Mononuclear cell (primary cell): ENCODE measurements around the gene CFAP77. TPM values are rescaled to one million over a fixed set of nuclear protein-coding genes. Genes with fewer than 3 reads are reported as not detected.

Experiments used
- H3K27me3 ChIP-seq: 2 replicates; pipeline ENCODE4 v1.6.0; 2011; ENCODE audit warnings: low read length, control low read depth; ENCODE audit not compliant: insufficient read depth
- H3K4me1 ChIP-seq: 2 replicates; pipeline ENCODE4 v1.5.1; 2011; ENCODE audit warnings: mild to moderate bottlenecking, low read length, control low read depth; ENCODE audit not compliant: insufficient read depth
- H3K4me3 ChIP-seq: 2 replicates; pipeline ENCODE4 v1.5.1; 2011; ENCODE audit warnings: mild to moderate bottlenecking, low read length, moderate library complexity
- H3K9me3 ChIP-seq: 2 replicates; pipeline ENCODE4 v1.5.1; 2011; ENCODE audit warnings: low read depth, mild to moderate bottlenecking, control low read depth, low read length
- total RNA-seq: library from RNA; depleted of rRNA; stranded (reverse); fragments of >200 nt; gene quantifications from one replicate; pipeline ENCODE4 v1.2.3, GENCODE V29; 2012

The CFAP77 gene
- total RNA-seq, 1 donor, result not detected

- Histone ChIP-seq H3K9me3 (no peaks in the 10 kb centered on the region), H3K4me3 (no peak overlapping the region), H3K4me1 (no peaks in the 10 kb centered on the region)
Measured at GRCh38 chr9:132423503-132423902, 13.5 kb downstream of the CFAP77 start.

GRCh38 chr9:132424857-132425674 is 15.1 kb downstream of the CFAP77 start:
- Histone ChIP-seq H3K27me3 (peaks cover 31% of the 10 kb centered on the region), H3K9me3 (no peaks in the 10 kb centered on the region), H3K4me1 (no peaks in the 10 kb centered on the region), H3K4me3 (no peak overlapping the region)

More at GRCh38 chr9:132423503-132423902, 13.5 kb downstream of the CFAP77 start:
- peaks cover 39% of the 10 kb centered on the region for H3K27me3 ChIP-seq

- Histone ChIP-seq H3K27me3 (peaks cover 31% of the 10 kb centered on the region), H3K4me1 (no peaks in the 10 kb centered on the region), H3K9me3 (no peaks in the 10 kb centered on the region), H3K4me3 (no peak overlapping the region)
Measured at GRCh38 chr9:132425675-132426062, 15.7 kb downstream of the CFAP77 start.

- Histone ChIP-seq H3K9me3 (no peaks in the 10 kb centered on the region), H3K27me3 (peaks cover 31% of the 10 kb centered on the region), H3K4me3 (no peak overlapping the region), H3K4me1 (no peaks in the 10 kb centered on the region)
Measured at GRCh38 chr9:132426639-132427414, 16.8 kb downstream of the CFAP77 start.

- Histone ChIP-seq H3K4me3 (no peak overlapping the region), H3K9me3 (no peaks in the 10 kb centered on the region), H3K27me3 (peaks cover 14% of the 10 kb centered on the region), H3K4me1 (no peaks in the 10 kb centered on the region)
Measured at GRCh38 chr9:132430998-132431397, 21.0 kb downstream of the CFAP77 start.

- no peaks in the 10 kb centered on the region for H3K4me1 ChIP-seq
- H3K9me3 ChIP-seq, result no peaks in the 10 kb centered on the region
- no peaks in the 10 kb centered on the region for H3K27me3 ChIP-seq
- no peak overlapping the region for H3K4me3 ChIP-seq
Measured at GRCh38 chr9:132434881-132435280, 24.9 kb downstream of the CFAP77 start.

- Histone ChIP-seq H3K9me3 (no peaks in the 10 kb centered on the region), H3K4me1 (no peaks in the 10 kb centered on the region), H3K27me3 (peaks cover 8% of the 10 kb centered on the region), H3K4me3 (no peak overlapping the region)
Measured at GRCh38 chr9:132439153-132439552, 29.1 kb downstream of the CFAP77 start.

- Histone ChIP-seq H3K4me1 (no peaks in the 10 kb centered on the region), H3K9me3 (no peaks in the 10 kb centered on the region)
Measured at GRCh38 chr9:132440735-132441134, 30.7 kb downstream of the CFAP77 start.

GRCh38 chr9:132441404-132441803 is 31.4 kb downstream of the CFAP77 start:
- Histone ChIP-seq H3K4me3 (no peak overlapping the region), H3K9me3 (no peaks in the 10 kb centered on the region), H3K27me3 (peaks cover 9% of the 10 kb centered on the region), H3K4me1 (no peaks in the 10 kb centered on the region)

More at GRCh38 chr9:132440735-132441134, 30.7 kb downstream of the CFAP77 start:
- no peak overlapping the region for H3K4me3 ChIP-seq
- H3K27me3 ChIP-seq, result peaks cover 9% of the 10 kb centered on the region

- Histone ChIP-seq H3K9me3 (no peaks in the 10 kb centered on the region), H3K27me3 (peaks cover 9% of the 10 kb centered on the region), H3K4me3 (no peak overlapping the region), H3K4me1 (no peaks in the 10 kb centered on the region)
Measured at GRCh38 chr9:132443951-132444607, 34.1 kb downstream of the CFAP77 start.

GRCh38 chr9:132446887-132447286 is 36.9 kb downstream of the CFAP77 start:
- Histone ChIP-seq H3K9me3 (no peaks in the 10 kb centered on the region), H3K27me3 (peaks cover 6% of the 10 kb centered on the region), H3K4me3 (no peak overlapping the region), H3K4me1 (no peaks in the 10 kb centered on the region)

- Histone ChIP-seq H3K4me1 (no peaks in the 10 kb centered on the region), H3K9me3 (no peaks in the 10 kb centered on the region), H3K4me3 (no peak overlapping the region), H3K27me3 (peaks cover 6% of the 10 kb centered on the region)
Measured at GRCh38 chr9:132447346-132447745, 37.3 kb downstream of the CFAP77 start.

- Histone ChIP-seq H3K9me3 (no peaks in the 10 kb centered on the region), H3K4me1 (no peaks in the 10 kb centered on the region), H3K27me3 (peaks cover 7% of the 10 kb centered on the region), H3K4me3 (no peak overlapping the region)
Measured at GRCh38 chr9:132447902-132448301, 37.9 kb downstream of the CFAP77 start.

GRCh38 chr9:132451276-132451675 is 41.3 kb downstream of the CFAP77 start:
- Histone ChIP-seq H3K27me3 (peaks cover 5% of the 10 kb centered on the region), H3K9me3 (no peaks in the 10 kb centered on the region), H3K4me3 (no peak overlapping the region), H3K4me1 (no peaks in the 10 kb centered on the region)

GRCh38 chr9:132456241-132456640 is 46.2 kb downstream of the CFAP77 start:
- peaks cover 5% of the 10 kb centered on the region for H3K27me3 ChIP-seq
- H3K4me3 ChIP-seq, result no peak overlapping the region
- no peaks in the 10 kb centered on the region for H3K4me1 ChIP-seq
- no peaks in the 10 kb centered on the region for H3K9me3 ChIP-seq
